GM12873 (cell line): Measurements from ENCODE around the gene FBXO40.
A peak's percentile ranks its signal among the peaks of the same experiment; 100 is the strongest.

ENCODE experiments used
- CTCF ChIP-seq: IDR thresholded peaks from 2 replicates; pipeline ENCODE4 v1.5.1; 2012; ENCODE audit warnings: low read depth, mild to moderate bottlenecking, moderate library complexity, low read length, control low read depth; ENCODE audit not compliant: insufficient read depth; ENCODE audit errors: missing control alignments

The FBXO40 gene

GRCh38 chr3:121660356-121661171 lies 67.4 kb downstream of the FBXO40 start, which contains the start of gene HCLS1:
Gene HCLS1 (minus strand): TSS chr3:121660903. CDS start chr3:121658347, 2,556 bp downstream.
- peak; percentile 29 for TF ChIP-seq CTCF

- no peak for TF ChIP-seq CTCF
Observed at GRCh38 chr3:121661376-121661775, 68.2 kb downstream of the FBXO40 start.

- TF ChIP-seq CTCF, result no peak
Observed at GRCh38 chr3:121662742-121663141, 69.6 kb downstream of the FBXO40 start.

- TF ChIP-seq CTCF, result no peak
Observed at GRCh38 chr3:121663171-121663847, 70.1 kb downstream of the FBXO40 start.

- TF ChIP-seq CTCF, result no peak
Observed at GRCh38 chr3:121665488-121665887, 72.3 kb downstream of the FBXO40 start.

GRCh38 chr3:121667333-121667732 lies 74.2 kb downstream of the FBXO40 start:
- no peak for TF ChIP-seq CTCF

- TF ChIP-seq CTCF, result no peak
Observed at GRCh38 chr3:121670676-121671075, 77.5 kb downstream of the FBXO40 start.
